ENCODE data around the gene ECSIT. TPM values are rescaled to one million over a fixed set of nuclear protein-coding genes. Genes with fewer than 3 reads are reported as not detected.
"Not testable (repeated sequence)": the region's sequence is repeated elsewhere in the genome, so short reads cannot be mapped to it uniquely, and the experiment has no call there.

Gene ECSIT
- total and polyA plus RNA-seq, 2 experiments from 2014 or later: 36.6 to 66.5 TPM

DNA sequence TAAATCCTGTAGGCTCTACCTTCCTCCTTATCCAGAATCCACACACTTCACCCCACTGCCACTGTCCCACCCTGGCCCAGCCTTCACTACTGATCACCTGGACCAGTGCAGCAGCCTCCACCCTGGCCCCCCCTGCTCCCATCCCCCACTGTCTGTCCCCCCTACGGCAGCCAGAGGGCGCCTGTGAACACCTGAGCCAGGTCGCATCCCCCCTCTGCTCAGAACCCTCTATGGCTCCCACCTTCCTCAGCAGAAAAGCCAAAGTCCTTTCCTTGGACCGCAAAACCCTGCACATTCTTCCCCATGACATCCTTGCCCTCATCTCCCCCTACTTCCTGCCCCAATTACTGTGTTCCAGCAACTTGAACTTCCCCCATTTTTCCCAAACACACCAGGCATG, 68.7 kb downstream of the ECSIT start:
- no peak overlapping the region for H3K27ac Mint-ChIP-seq
- H3K4me3 Mint-ChIP-seq: no peak overlapping the region
- H3K27me3 Mint-ChIP-seq (ENCODE audit: insufficient read depth, low read depth, poor library complexity): peaks cover 3% of the 10 kb centered on the region
- Histone ChIP-seq H3K36me3 (ENCODE audit: insufficient read depth) (no peaks in the 10 kb centered on the region), H3K4me1 (ENCODE audit: insufficient read depth) (no peaks in the 10 kb centered on the region), H2AFZ (no peak overlapping the region), H3K27me3 (ENCODE audit: insufficient read depth) (no peaks in the 10 kb centered on the region), H3K79me2 (replicated peaks; ENCODE audit: insufficient read depth) (no peaks in the 10 kb centered on the region), H4K20me1 (replicated peaks; ENCODE audit: insufficient read depth) (no peaks in the 10 kb centered on the region), H3F3A (replicated peaks; ENCODE audit: low read depth) (0 out of 2 replicates have a peak, but pooled peaks cover 11% of the 10 kb centered on the region), H3K9me2 (ENCODE audit: insufficient read depth) (no peaks in the 10 kb centered on the region), H3K27ac (ENCODE audit: low read depth) (no peak overlapping the region), H3K4me2 (no peak overlapping the region), H3K4me3 (no peak overlapping the region)
- no peaks in the 10 kb centered on the region for H3K4me1 Mint-ChIP-seq
- TF ChIP-seq, protein P1, sequence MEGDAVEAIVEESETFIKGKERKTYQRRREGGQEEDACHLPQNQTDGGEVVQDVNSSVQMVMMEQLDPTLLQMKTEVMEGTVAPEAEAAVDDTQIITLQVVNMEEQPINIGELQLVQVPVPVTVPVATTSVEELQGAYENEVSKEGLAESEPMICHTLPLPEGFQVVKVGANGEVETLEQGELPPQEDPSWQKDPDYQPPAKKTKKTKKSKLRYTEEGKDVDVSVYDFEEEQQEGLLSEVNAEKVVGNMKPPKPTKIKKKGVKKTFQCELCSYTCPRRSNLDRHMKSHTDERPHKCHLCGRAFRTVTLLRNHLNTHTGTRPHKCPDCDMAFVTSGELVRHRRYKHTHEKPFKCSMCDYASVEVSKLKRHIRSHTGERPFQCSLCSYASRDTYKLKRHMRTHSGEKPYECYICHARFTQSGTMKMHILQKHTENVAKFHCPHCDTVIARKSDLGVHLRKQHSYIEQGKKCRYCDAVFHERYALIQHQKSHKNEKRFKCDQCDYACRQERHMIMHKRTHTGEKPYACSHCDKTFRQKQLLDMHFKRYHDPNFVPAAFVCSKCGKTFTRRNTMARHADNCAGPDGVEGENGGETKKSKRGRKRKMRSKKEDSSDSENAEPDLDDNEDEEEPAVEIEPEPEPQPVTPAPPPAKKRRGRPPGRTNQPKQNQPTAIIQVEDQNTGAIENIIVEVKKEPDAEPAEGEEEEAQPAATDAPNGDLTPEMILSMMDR (conservative IDR thresholded peaks at IDR 0.05; ENCODE audit: low read depth in 2 of 2): peak; percentile 49 to 69
- TF ChIP-seq, protein P2, sequence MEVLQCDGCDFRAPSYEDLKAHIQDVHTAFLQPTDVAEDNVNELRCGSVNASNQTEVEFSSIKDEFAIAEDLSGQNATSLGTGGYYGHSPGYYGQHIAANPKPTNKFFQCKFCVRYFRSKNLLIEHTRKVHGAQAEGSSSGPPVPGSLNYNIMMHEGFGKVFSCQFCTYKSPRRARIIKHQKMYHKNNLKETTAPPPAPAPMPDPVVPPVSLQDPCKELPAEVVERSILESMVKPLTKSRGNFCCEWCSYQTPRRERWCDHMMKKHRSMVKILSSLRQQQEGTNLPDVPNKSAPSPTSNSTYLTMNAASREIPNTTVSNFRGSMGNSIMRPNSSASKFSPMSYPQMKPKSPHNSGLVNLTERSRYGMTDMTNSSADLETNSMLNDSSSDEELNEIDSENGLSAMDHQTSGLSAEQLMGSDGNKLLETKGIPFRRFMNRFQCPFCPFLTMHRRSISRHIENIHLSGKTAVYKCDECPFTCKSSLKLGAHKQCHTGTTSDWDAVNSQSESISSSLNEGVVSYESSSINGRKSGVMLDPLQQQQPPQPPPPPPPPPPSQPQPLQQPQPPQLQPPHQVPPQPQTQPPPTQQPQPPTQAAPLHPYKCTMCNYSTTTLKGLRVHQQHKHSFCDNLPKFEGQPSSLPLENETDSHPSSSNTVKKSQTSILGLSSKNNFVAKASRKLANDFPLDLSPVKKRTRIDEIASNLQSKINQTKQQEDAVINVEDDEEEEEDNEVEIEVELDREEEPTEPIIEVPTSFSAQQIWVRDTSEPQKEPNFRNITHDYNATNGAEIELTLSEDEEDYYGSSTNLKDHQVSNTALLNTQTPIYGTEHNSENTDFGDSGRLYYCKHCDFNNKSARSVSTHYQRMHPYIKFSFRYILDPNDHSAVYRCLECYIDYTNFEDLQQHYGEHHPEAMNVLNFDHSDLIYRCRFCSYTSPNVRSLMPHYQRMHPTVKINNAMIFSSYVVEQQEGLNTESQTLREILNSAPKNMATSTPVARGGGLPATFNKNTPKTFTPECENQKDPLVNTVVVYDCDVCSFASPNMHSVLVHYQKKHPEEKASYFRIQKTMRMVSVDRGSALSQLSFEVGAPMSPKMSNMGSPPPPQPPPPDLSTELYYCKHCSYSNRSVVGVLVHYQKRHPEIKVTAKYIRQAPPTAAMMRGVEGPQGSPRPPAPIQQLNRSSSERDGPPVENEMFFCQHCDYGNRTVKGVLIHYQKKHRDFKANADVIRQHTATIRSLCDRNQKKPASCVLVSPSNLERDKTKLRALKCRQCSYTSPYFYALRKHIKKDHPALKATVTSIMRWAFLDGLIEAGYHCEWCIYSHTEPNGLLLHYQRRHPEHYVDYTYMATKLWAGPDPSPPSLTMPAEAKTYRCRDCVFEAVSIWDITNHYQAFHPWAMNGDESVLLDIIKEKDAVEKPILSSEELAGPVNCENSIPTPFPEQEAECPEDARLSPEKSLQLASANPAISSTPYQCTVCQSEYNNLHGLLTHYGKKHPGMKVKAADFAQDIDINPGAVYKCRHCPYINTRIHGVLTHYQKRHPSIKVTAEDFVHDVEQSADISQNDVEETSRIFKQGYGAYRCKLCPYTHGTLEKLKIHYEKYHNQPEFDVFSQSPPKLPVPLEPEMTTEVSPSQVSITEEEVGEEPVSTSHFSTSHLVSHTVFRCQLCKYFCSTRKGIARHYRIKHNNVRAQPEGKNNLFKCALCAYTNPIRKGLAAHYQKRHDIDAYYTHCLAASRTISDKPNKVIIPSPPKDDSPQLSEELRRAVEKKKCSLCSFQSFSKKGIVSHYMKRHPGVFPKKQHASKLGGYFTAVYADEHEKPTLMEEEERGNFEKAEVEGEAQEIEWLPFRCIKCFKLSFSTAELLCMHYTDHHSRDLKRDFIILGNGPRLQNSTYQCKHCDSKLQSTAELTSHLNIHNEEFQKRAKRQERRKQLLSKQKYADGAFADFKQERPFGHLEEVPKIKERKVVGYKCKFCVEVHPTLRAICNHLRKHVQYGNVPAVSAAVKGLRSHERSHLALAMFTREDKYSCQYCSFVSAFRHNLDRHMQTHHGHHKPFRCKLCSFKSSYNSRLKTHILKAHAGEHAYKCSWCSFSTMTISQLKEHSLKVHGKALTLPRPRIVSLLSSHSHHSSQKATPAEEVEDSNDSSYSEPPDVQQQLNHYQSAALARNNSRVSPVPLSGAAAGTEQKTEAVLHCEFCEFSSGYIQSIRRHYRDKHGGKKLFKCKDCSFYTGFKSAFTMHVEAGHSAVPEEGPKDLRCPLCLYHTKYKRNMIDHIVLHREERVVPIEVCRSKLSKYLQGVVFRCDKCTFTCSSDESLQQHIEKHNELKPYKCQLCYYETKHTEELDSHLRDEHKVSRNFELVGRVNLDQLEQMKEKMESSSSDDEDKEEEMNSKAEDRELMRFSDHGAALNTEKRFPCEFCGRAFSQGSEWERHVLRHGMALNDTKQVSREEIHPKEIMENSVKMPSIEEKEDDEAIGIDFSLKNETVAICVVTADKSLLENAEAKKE (CRISPR knock-in tag; IDR thresholded peaks at IDR 0.05): no peak
- TF ChIP-seq STAT1 (IDR thresholded peaks at IDR 0.05; ENCODE audit: unreplicated experiment): no peak
- no peak for TF ChIP-seq EZH2phosphoT487 (IDR thresholded peaks at IDR 0.05; ENCODE audit: unreplicated experiment)
- TF ChIP-seq, protein P3, sequence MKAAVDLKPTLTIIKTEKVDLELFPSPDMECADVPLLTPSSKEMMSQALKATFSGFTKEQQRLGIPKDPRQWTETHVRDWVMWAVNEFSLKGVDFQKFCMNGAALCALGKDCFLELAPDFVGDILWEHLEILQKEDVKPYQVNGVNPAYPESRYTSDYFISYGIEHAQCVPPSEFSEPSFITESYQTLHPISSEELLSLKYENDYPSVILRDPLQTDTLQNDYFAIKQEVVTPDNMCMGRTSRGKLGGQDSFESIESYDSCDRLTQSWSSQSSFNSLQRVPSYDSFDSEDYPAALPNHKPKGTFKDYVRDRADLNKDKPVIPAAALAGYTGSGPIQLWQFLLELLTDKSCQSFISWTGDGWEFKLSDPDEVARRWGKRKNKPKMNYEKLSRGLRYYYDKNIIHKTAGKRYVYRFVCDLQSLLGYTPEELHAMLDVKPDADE (IDR thresholded peaks at IDR 0.05): no peak
- DNase-seq (ENCODE audit: low spot score) (no peak), ATAC-seq (no peak)
- H3K9me3 Mint-ChIP-seq: no peaks in the 10 kb centered on the region
- no peaks in the 10 kb centered on the region for H3K36me3 Mint-ChIP-seq (ENCODE audit: low read depth)

DNA sequence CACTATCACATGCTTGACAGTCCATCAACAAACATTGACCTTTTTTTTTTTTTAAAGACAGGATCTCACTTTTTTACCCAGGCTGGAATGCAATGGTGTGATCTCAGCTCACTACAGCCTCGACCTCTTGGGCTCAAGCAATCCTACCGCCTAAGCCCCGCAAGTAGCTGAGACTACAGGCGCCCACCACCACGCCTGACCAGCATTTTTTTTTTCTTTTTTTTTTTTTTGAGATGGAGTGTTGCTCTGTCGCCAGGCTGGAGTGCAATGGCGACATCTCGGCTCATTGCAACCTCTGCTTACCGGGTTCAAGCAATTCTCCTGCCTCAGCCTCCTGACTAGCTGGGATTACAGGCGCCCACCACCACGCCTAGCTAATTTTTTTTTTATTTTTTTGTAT, 70.0 kb downstream of the ECSIT start:
- H4K20me1 ChIP-seq (replicated peaks; ENCODE audit: insufficient read depth); H3K4me2 ChIP-seq; H3K27me3 ChIP-seq (ENCODE audit: insufficient read depth); DNase-seq (ENCODE audit: low spot score); H3K27ac Mint-ChIP-seq; H3K4me1 ChIP-seq (ENCODE audit: insufficient read depth); H3K4me3 ChIP-seq; H3K9me2 ChIP-seq (ENCODE audit: insufficient read depth); H3F3A ChIP-seq (replicated peaks; ENCODE audit: low read depth); H3K4me1 Mint-ChIP-seq; H3K36me3 Mint-ChIP-seq (ENCODE audit: low read depth); H2AFZ ChIP-seq; H3K9me3 Mint-ChIP-seq; H3K4me3 Mint-ChIP-seq; H3K36me3 ChIP-seq (ENCODE audit: insufficient read depth); H3K27me3 Mint-ChIP-seq (ENCODE audit: insufficient read depth, low read depth, poor library complexity); H3K79me2 ChIP-seq (replicated peaks; ENCODE audit: insufficient read depth); H3K27ac ChIP-seq (ENCODE audit: low read depth); ATAC-seq: not testable (repeated sequence)

Data from GM23338 (cell line).